Right atrium auricular region (tissue), 2 donors: Measurements from ENCODE around the gene ACR. TPM values are rescaled to one million over a fixed set of nuclear protein-coding genes. Genes with fewer than 3 reads are reported as not detected.

Experiments
- DNase-seq: peaks from one replicate; pipeline ENCODE4 v3.0.0-alpha.2; 2019; ENCODE audit warnings: low spot score
- H3K27ac ChIP-seq, 2 donors: fragments of 200-600 bp; sonication (generic); 1 replicate in 1 of 2; 2 replicates in 1 of 2; pipeline ENCODE4 v1.5.1; 2016 to 2019
- H3K27me3 ChIP-seq, 2 donors: fragments of 200-600 bp; sonication (generic); one replicate each; pipeline versions ENCODE4 v1.5.1 to v1.6.0; 2017 to 2019
- H3K36me3 ChIP-seq: fragments of 200-600 bp; sonication (generic); one replicate; pipeline ENCODE4 v1.5.1; 2016
- H3K4me1 ChIP-seq, 2 donors: fragments of 200-600 bp; sonication (generic); one replicate each; pipeline versions ENCODE4 v1.5.1 to v1.6.0; 2017 to 2019
- H3K4me3 ChIP-seq, 2 donors: fragments of 200-600 bp; sonication (generic); 1 replicate in 1 of 2; 2 replicates in 1 of 2; pipeline ENCODE4 v1.5.1; 2017 to 2019; ENCODE audit warnings: mild to moderate bottlenecking in 1 of 2, moderate library complexity in 1 of 2
- H3K9me3 ChIP-seq, 2 donors: fragments of 200-600 bp; sonication (generic); one replicate each; pipeline ENCODE4 v1.5.1; 2019
- CTCF ChIP-seq, 2 donors: fragments of 200-600 bp; sonication (generic); IDR thresholded peaks; one replicate each; pipeline ENCODE4 v1.5.1; 2019; ENCODE audit warnings: antibody characterized with exemption in 2 of 2
- total RNA-seq, 2 donors: library from RNA; depleted of rRNA; stranded (reverse); fragments of >200 nt; gene quantifications; one replicate each; pipeline ENCODE4 v1.1.0, GENCODE V29; 2016

The ACR gene
- under 1 TPM in 1 of 2 donors, not detected in 1; 0.39 TPM for total RNA-seq

- H3K4me3 ChIP-seq, result no peak within 1 kb of the TSS
- DNase-seq, result peak; percentile 48
- H3K4me1 ChIP-seq, result no peaks in the 10 kb centered on the region
- H3K9me3 ChIP-seq, result no peaks in the 10 kb centered on the region
- H3K27ac ChIP-seq, result no peak within 1 kb of the TSS
- no peaks in the 10 kb centered on the region for H3K36me3 ChIP-seq
- no peak for TF ChIP-seq CTCF (IDR thresholded peaks at IDR 0.05)
- H3K27me3 ChIP-seq, result no peaks in the 10 kb centered on the region
Observed at GRCh38 chr22:50737728-50738648, at the start of gene ACR. ACR (plus strand) TSS chr22:50738204; CDS start chr22:50738236, 32 bp downstream.

GRCh38 chr22:50688448-50688847, 49.6 kb upstream of the ACR start:
- H3K27me3 ChIP-seq, result no peaks in the 10 kb centered on the region
- H3K4me3 ChIP-seq, result no peak overlapping the region
- H3K9me3 ChIP-seq, result peaks cover 0 to 4% of the 10 kb centered on the region in 2 donors
- no peak overlapping the region for H3K27ac ChIP-seq
- no peak for TF ChIP-seq CTCF (IDR thresholded peaks at IDR 0.05)
- DNase-seq, result no peak
- peaks cover 0 to 9% of the 10 kb centered on the region in 2 donors for H3K4me1 ChIP-seq
- no peaks in the 10 kb centered on the region for H3K36me3 ChIP-seq

GRCh38 chr22:50691521-50691920, 46.5 kb upstream of the ACR start:
- peak in 1 of 2 donors; percentile 30 for TF ChIP-seq CTCF (IDR thresholded peaks at IDR 0.05)
- no peak overlapping the region for H3K4me3 ChIP-seq
- peaks cover 0 to 6% of the 10 kb centered on the region in 2 donors for H3K4me1 ChIP-seq
- H3K27ac ChIP-seq, result no peak overlapping the region
- H3K27me3 ChIP-seq, result no peaks in the 10 kb centered on the region
- H3K36me3 ChIP-seq, result no peaks in the 10 kb centered on the region
- no peak for DNase-seq
- H3K9me3 ChIP-seq, result peaks cover 0 to 4% of the 10 kb centered on the region in 2 donors

GRCh38 chr22:50693462-50693861, 44.5 kb upstream of the ACR start:
- peaks cover 0 to 4% of the 10 kb centered on the region in 2 donors for H3K9me3 ChIP-seq
- no peak overlapping the region for H3K27ac ChIP-seq
- no peak for TF ChIP-seq CTCF (IDR thresholded peaks at IDR 0.05)
- peaks cover 0 to 21% of the 10 kb centered on the region in 2 donors for H3K4me1 ChIP-seq
- H3K27me3 ChIP-seq, result no peaks in the 10 kb centered on the region
- H3K4me3 ChIP-seq, result no peak overlapping the region
- no peaks in the 10 kb centered on the region for H3K36me3 ChIP-seq
- no peak for DNase-seq

GRCh38 chr22:50694099-50694605, 43.9 kb upstream of the ACR start:
- no peaks in the 10 kb centered on the region for H3K36me3 ChIP-seq
- no peaks in the 10 kb centered on the region for H3K27me3 ChIP-seq
- peaks cover 0 to 4% of the 10 kb centered on the region in 2 donors for H3K9me3 ChIP-seq
- DNase-seq, result no peak
- H3K27ac ChIP-seq, result no peak overlapping the region
- H3K4me1 ChIP-seq, result peaks cover 0 to 27% of the 10 kb centered on the region in 2 donors
- H3K4me3 ChIP-seq, result no peak overlapping the region
- TF ChIP-seq CTCF (IDR thresholded peaks at IDR 0.05), result no peak
